HCT116 (cell line): ENCODE measurements around the gene MPHOSPH8.
"Not testable (repeated sequence)": the region's sequence is repeated elsewhere in the genome, so short reads cannot be mapped to it uniquely, and the experiment has no call there.

Experiments used
- ATF3 ChIP-seq: IDR thresholded peaks from 2 replicates; pipeline ENCODE4 v1.6.1; 2012
- CTCF ChIP-seq, 3 experiments: fragments of 200-600 bp in 1 of 3; sonication (generic) in 1 of 3; IDR thresholded peaks in 2 of 3; conservative IDR thresholded peaks in 1 of 3; 2 replicates each; pipeline ENCODE4 v1.5.1; 2012 to 2017; ENCODE audit warnings: low read depth in 2 of 3, low read length in 2 of 3, antibody characterized with exemption in 1 of 3, borderline replicate concordance in 1 of 3, control low read depth in 1 of 3, mild to moderate bottlenecking in 1 of 3, mixed read lengths in 1 of 3, mixed run types in 1 of 3, moderate library complexity in 1 of 3; ENCODE audit not compliant: insufficient read depth in 1 of 3
- EZH2phosphoT487 ChIP-seq: fragments of 200-600 bp; IDR thresholded peaks from 2 replicates; pipeline ENCODE4 v1.6.1; 2018; ENCODE audit warnings: antibody characterized with exemption, borderline replicate concordance
- JUND ChIP-seq: IDR thresholded peaks from 2 replicates; pipeline ENCODE4 v1.6.1; 2012
- RAD21 ChIP-seq: IDR thresholded peaks from 2 replicates; pipeline ENCODE4 v1.6.1; 2012; ENCODE audit warnings: low read depth, mild to moderate bottlenecking
- SIN3A ChIP-seq: IDR thresholded peaks from 2 replicates; pipeline ENCODE4 v1.6.1; 2012; ENCODE audit warnings: low read depth
- SP1 ChIP-seq: IDR thresholded peaks from 2 replicates; pipeline ENCODE4 v1.6.1; 2012; ENCODE audit warnings: low read depth
- ZNF274 ChIP-seq: fragments of 200-500 bp; sonication (Bioruptor generic); IDR thresholded peaks from 2 replicates; pipeline ENCODE4 v1.6.1; 2014; ENCODE audit warnings: mild to moderate bottlenecking, low read depth, low read length, inconsistent platforms

DNA sequence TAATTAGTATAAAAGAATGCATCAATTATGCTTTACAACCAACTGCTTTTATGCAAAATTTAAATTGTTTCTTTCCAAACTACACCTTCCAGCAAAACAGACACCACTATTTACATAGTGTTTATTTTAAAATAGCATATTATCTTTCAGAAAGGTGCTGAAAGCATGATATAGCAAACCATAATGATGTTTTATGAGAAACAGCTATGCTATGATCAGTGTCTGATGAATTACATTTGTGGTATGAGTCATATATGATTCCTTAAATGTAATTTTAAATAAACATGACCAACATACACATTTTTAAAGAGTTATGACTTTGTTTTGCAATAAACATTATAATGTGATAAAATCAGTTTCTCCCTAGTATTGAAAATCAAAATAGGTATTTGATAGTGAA is 68.2 kb downstream of the MPHOSPH8 start:
- TF ChIP-seq EZH2phosphoT487; ZNF274; CTCF (IDR thresholded peaks at IDR 0.05 in 2 of 3, conservative IDR thresholded peaks at IDR 0.05 in 1 of 3; ENCODE audit: borderline replicate concordance in 1 of 3, insufficient read depth in 1 of 3, low read depth in 2 of 3, low read length in 2 of 3); JUND; SP1; ATF3; SIN3A; RAD21: not testable (repeated sequence)
